Activated T-cell treated with anti-CD3 and anti-CD28 coated beads, Interleukin-2, amount 50 U/mL, for 48 hours (primary cell): ENCODE measurements around the gene HBP1.
"Not testable (repeated sequence)": the region's sequence is repeated elsewhere in the genome, so short reads cannot be mapped to it uniquely, and the experiment has no call there.

Source experiments
- DNase-seq, 2 experiments: peaks; one replicate each; pipeline ENCODE4 v3.0.0-alpha.2; 2020

The HBP1 gene

DNA sequence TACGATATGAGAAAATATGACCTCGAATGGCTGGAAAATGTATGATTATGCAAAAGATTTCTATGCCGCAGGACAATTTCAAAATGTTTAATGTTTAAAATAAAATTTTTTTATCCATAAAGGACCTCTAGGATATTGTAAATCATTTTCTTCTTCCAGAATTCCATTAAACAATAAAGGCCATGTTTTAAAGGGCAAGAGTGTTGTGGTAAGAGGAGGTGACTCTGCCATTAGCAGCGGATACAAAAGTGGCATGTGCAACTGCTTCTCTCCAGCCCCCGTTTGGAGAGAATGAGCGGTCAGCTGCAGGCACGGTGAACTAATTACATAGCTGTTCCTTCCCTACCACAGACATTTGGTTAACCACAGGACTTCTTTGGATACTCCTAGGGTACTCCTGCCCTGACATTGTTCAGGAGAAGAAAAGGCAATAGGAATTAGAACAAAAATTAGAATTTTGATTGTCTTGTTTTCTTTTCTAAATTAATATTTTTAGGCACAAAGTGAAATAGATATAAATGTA is 63.8 kb downstream of the HBP1 start:
- DNase-seq: no peak

DNA sequence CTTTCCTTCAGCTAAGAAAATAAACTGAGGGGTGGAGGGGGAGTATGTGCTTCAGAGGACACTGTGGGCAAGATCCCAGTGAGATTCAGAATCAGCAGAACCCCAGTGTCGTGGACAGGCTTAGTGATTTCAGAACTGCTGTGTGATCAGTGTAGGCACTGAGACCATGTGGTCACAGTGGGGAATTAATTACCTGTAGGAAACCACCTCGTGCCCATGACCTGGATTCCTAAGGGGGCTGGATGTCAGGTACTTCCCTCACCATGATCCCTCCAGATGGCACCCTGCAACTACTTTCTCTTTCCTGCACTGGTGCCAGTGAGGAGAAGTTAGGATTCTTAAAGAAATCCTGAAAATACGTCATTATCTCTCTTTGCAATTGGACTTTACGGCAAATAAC is 64.4 kb downstream of the HBP1 start:
- DNase-seq: no peak

DNA sequence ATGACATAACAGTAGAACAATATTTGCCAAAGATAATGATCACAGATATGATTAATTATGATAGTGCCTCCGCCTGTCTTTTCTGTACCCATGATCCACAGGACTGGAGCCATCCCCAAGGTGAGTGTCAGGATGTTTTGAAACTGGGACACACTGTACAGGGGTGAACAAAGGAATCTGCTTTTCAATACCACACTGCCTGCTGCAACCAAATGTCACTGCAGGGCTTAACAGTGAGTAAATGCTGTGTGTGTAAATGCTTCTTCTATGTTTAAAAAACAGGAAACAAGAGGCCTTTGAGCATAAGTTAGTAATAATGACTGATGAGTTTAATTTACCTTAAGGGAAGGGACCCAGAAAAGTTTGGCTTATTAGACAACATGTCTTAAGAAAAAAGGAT is 65.2 kb downstream of the HBP1 start:
- no peak for DNase-seq

DNA sequence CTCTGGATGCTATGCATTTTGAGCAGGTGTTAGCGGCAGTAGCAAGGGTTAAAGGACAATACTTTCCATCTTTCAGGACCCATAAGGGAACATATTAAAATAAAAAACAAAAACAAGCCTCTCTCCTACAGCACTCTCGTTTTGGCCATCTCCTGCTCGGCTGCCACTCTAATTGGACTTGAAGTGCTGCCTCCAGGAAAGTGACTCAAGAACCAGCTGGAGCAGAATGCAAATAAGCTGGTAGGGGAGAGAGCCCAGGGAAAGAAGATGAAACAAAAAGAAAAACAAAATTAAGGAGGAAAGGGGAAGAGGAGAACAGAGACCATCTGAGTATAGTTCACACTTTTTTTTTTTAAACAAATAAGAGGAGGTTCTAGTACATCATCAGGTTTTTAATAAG is 65.6 kb downstream of the HBP1 start:
- no peak for DNase-seq

DNA sequence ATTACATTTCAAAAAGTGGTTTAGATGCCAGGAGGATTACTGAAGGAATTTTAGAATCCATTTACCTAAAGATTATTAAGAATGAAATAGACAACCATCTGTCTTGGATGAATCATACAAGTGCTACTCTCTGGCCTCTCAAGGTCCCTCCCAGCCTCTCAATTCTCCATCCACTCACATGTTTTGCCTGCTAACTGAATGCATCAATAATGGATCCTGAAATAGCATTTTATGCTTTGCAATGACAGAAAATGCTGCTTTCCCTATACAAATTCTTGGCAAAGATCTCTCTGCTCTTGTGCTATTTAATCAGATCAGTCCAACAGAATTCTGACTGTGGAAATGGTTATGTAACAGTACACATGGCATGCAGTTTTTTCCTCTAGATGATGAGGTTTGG is 68.1 kb downstream of the HBP1 start:
- no peak for DNase-seq

DNA sequence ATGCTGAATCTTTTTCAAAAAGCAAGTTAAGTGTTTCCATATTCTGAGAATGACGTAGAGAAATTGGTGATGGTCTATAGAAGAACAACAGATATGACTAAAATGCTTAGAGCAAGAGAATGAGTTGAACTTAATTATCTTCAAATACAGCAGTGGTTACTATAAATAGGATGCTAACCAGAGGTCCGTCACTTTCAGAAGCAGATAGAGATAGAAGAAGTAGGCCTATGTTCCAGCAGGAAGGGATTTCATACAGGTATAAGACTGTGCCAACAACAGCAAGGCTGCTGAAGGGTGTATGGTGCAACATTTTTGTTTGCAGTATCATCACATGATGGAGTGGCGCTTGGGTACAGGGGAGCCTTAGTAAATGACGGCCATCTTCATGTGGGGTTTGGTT is 68.6 kb downstream of the HBP1 start:
- no peak for DNase-seq

DNA sequence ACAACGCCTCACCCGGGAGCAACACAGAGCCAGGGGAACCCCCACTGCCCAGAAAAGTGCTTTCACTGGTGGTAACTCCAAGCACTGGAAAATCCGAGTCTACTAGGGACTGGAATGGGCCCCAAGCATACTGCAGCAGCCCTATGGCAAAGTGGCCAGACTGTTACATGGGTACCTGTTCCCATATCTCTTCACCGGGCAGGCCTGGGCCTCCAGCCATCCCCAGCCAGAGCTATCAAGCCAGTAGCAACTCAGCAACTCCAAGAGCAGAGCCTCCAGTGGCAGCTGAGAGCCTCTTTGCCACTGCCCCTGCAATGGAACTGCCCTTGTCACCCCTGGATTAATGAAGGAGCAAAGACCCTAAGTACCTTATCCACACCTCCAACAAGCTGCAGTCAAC is 73.5 kb downstream of the HBP1 start:
- DNase-seq: no peak

DNA sequence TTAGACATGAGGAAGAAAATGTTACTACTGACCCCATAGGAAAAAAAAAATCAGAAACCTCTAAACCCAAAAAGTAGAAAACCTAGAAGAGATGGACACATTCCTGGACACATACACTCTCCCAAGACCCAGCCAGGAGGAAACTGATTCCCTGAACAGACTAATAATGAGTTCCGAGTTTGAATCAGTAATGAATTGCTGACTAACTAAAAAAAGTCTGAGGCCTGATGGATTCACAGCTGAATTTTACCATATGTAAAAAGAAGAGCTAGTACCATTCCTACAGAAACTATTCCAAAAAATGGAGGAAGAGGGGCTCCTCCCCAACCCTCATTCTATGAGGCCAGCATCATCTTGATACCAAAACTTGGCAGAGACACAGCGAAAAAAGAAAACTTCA is 75.8 kb downstream of the HBP1 start:
- no peak for DNase-seq

DNA sequence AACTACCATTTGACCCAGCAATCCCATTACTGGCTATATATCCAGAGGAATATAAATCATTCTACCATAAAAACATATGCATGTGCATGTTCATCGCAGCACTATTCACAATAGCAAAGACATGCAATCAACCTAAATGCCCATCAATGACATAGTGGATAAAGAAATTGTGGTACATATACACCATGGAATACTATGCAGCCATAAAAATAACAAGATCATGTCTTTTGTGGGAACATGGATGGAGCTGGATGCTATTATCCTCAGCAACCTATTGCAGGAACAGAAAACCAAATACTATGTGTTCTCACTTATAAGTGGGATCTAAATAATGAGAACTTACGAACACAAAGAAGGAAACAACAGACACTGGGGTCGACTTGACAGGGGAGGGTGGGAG is 78.0 kb downstream of the HBP1 start:
- DNase-seq: not testable (repeated sequence)

DNA sequence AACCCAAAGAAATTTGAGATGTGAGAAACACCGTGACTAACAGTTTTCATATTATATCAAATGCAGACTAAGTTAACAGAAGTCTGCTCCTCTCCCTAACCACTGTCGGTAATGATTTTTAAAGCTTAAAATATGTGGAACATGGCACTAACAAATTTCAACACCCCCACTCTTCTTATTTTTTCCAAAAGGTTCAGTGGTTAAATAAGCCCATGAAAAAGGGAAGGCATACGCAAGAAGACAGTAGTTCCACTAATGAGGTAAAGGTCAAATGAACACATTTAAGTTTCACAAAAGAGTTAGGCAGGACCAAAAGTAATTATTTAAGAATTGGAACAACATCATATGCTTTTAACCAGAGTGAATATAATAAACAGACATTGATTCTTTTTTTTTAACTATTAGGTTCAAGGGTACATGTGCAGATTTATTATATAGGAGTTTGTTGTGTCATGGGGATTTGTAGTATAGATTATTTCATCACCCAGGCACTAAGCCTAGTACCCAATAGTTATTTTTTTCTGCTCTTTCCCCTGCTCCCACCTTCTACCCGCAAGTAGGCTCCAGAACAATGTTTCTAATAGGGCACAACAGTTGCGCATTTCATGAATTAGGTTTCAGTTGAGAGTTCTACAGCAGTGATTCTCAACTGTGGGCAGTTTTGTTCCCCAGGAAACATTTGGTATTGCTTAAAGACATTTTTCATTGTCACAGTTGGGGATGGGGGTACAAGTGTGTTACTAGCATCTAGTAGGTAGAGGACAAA is 79.9 kb downstream of the HBP1 start:
- no peak for DNase-seq

DNA sequence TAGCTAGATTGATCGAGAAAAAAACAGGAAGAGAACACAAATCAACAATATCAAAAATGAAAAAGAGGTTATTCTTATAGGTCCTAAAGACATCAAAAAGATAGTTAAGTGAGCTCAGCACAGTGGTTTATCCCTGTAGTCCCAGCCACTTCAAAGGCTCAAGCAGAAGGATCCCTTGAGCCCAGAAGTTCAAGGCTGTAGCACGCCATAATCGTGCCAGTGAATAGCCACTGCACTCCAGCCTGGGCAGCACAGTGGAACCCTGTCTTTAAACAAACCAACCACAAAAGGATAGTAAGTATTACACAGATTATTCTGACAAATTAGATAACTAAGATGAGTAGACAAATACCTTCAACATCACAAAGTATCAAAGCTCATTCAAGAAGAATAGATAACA is 83.2 kb downstream of the HBP1 start:
- DNase-seq: no peak
